Tibial artery (tissue), 4 donors: ENCODE data around the gene MIXL1.

ENCODE experiments used
- DNase-seq, 2 donors: peaks; one replicate each; pipeline ENCODE4 v3.0.0-alpha.2; 2019
- H3K27ac ChIP-seq, 2 donors: fragments of 200-600 bp; sonication (generic) in 1 of 2; 1 replicate in 1 of 2; 2 replicates in 1 of 2; pipeline ENCODE4 v1.5.1; 2018 to 2019; ENCODE audit warnings: mild to moderate bottlenecking in 1 of 2
- H3K27me3 ChIP-seq, 2 donors: fragments of 200-600 bp; sonication (generic) in 1 of 2; one replicate each; pipeline versions ENCODE4 v1.5.1 to v1.6.0; 2016 to 2019
- H3K36me3 ChIP-seq, 3 donors: fragments of 200-600 bp; sonication (generic) in 2 of 3; one replicate each; pipeline ENCODE4 v1.5.1; 2016 to 2019; ENCODE audit warnings: mild to moderate bottlenecking in 2 of 3
- H3K4me1 ChIP-seq, 4 donors: fragments of 200-600 bp; sonication (generic) in 2 of 4; 1 replicate in 3 of 4; 2 replicates in 1 of 4; pipeline ENCODE4 v1.5.1; 2016 to 2019
- H3K4me3 ChIP-seq, 2 donors: fragments of 200-600 bp; sonication (generic) in 1 of 2; 1 replicate in 1 of 2; 2 replicates in 1 of 2; pipeline ENCODE4 v1.5.1; 2018 to 2019; ENCODE audit warnings: mild to moderate bottlenecking in 2 of 2
- H3K9me3 ChIP-seq, 3 donors: fragments of 200-600 bp; sonication (generic) in 1 of 3; one replicate each; pipeline ENCODE4 v1.5.1; 2016 to 2019
- intact Hi-C: fragments of 100-400 bp; cut with DNase I; formaldehyde crosslinking; loops from one replicate; pipeline ENCODE4 v1.15.0; 2023; ENCODE audit warnings: low total_unique reads
- TF ChIP-seq, protein P1 (sequence below), 2 experiments: fragments of 200-600 bp in 1 of 2; fragments of 450-650 bp in 1 of 2; IDR thresholded peaks; one replicate each; pipeline ENCODE4 v1.5.1; 2017 to 2019; ENCODE audit warnings: antibody characterized with exemption in 2 of 2, mild to moderate bottlenecking in 1 of 2, moderate library complexity in 1 of 2

MIXL1 gene

DNA sequence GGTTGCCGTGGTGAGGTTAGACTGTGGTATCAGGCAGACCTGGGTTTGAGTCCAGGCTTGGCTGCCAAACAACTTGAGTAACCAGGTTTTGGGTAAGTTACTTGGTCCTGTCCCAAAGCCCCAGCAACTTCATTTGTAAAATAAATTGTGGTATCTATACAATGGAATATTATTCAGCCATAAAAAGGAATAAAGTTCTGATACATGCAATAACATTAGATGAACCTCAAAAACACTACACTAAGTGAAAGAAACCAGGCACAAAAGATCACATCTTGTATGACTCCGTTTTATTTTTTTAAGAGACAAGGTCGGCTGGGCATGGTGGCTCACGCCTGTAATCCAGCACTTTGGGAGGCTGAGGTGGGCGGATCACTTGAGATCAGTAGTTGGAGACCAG lies 16.4 kb upstream of the MIXL1 start:
- no peak overlapping the region for H3K27ac ChIP-seq
- DNase-seq, result no peak
- intact Hi-C loops, result no loop called here
- H3K4me1 ChIP-seq, result no peaks in the 10 kb centered on the region
- no peaks in the 10 kb centered on the region for H3K36me3 ChIP-seq
- H3K9me3 ChIP-seq, result no peaks in the 10 kb centered on the region
- TF ChIP-seq, protein P1, sequence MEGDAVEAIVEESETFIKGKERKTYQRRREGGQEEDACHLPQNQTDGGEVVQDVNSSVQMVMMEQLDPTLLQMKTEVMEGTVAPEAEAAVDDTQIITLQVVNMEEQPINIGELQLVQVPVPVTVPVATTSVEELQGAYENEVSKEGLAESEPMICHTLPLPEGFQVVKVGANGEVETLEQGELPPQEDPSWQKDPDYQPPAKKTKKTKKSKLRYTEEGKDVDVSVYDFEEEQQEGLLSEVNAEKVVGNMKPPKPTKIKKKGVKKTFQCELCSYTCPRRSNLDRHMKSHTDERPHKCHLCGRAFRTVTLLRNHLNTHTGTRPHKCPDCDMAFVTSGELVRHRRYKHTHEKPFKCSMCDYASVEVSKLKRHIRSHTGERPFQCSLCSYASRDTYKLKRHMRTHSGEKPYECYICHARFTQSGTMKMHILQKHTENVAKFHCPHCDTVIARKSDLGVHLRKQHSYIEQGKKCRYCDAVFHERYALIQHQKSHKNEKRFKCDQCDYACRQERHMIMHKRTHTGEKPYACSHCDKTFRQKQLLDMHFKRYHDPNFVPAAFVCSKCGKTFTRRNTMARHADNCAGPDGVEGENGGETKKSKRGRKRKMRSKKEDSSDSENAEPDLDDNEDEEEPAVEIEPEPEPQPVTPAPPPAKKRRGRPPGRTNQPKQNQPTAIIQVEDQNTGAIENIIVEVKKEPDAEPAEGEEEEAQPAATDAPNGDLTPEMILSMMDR (IDR thresholded peaks at IDR 0.05), result no peak
- no peak overlapping the region for H3K4me3 ChIP-seq
- H3K27me3 ChIP-seq, result no peaks in the 10 kb centered on the region

DNA sequence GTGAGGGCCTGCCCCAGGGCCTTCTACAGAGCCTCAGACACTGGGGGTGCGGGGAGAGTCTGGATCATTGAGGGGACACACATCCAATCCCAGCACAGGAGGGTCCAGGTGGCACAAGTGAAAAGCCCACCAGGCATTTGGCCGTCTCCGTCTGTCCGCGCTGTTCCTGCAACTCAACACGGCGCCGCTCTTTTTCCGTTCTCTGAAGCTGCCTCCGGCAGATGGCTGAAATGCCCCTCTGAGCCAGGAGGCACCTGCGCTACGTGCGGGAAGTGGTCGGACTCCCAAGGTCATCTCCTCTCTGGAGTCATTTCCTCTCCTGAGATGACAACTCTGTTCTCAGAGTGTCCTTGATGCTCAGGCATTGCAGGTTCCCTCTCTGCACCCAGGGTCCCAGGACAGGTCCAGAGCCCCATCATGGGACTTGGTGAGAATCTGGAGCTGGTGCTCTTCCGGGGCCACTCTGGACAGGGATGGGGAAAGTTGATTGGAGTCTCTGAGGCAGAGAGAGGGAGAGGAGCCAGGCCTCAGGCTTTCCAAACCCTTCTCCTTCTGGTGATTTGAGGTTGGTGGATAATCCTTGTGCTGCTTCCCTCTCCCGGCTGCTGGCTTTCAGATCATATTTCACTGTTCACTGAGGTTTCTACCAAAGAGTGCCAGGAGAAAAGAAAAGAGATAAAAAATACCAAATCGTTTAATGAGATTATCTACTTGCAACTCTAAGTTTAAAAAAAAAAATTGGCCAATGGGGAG lies 14.0 kb upstream of the MIXL1 start:
- H3K36me3 ChIP-seq, result no peaks in the 10 kb centered on the region
- H3K27ac ChIP-seq, result no peak overlapping the region
- intact Hi-C loops, result no loop called here
- TF ChIP-seq, protein P1 (IDR thresholded peaks at IDR 0.05), result no peak
- no peaks in the 10 kb centered on the region for H3K4me1 ChIP-seq
- no peak overlapping the region for H3K4me3 ChIP-seq
- H3K9me3 ChIP-seq, result no peaks in the 10 kb centered on the region
- H3K27me3 ChIP-seq, result no peaks in the 10 kb centered on the region
- no peak for DNase-seq

DNA sequence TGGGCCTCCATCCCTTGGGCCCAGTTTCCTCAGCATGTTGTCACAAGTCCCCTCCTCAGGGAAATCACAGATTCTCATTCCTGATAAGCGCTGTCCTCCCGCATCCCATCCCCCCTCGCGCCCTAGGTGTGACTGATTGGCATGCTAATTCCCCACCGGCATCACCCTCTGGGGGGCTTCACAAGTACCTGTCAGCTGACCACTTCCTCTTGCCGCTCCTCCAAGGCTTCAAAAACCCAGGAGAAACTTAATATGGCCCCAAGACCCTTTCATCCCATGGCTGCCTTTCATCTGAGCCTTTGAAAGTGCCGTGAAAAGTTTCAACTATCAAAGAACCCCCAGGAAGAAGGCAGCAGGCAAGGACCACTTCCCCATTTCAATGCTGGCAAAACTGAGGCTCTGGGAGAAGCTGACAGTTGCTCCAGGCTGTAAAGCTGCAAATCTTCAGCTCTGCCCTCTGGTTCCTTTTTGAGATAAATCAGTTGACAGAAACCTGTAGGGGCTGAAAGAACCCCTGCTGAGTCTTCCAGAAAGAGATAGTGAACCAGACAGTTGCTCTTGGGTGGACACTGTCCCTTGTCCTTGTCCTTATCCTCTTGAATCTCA lies 12.8 kb upstream of the MIXL1 start:
- Histone ChIP-seq H3K4me3 (no peak overlapping the region), H3K4me1 (no peaks in the 10 kb centered on the region), H3K9me3 (no peaks in the 10 kb centered on the region), H3K27me3 (no peaks in the 10 kb centered on the region), H3K36me3 (no peaks in the 10 kb centered on the region), H3K27ac (no peak overlapping the region)
- intact Hi-C loops, result no loop called here
- DNase-seq, result no peak
- TF ChIP-seq, protein P1 (IDR thresholded peaks at IDR 0.05), result no peak

DNA sequence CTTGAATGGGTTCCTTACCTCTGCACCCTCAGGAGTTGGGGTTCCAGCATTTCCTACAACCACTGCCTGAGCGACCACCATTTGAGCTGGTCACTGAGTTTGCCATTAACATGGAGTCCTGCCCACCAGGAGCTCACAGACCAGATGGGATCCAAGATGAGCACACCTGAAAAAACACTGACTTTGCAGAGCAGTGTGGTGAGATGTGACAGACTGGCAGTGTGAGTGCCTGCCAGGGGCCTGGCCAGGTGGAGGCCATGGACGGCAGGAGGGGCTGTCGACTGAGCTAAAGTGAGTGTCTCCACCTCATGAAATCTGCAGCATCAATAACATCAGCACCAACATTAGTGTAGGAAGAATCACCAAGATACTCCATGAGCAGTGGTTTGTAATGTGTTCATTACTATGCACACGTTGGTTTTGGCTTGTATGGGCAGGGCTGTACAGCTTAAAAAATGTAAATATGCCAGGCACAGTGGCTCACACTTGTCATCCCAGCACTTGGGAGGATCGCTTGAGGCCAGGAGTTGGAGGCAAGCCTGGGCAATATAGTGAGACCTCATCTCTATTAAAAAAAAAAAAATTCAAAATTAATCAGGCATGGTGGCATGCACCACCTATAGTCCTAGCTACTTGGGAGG lies 12.2 kb upstream of the MIXL1 start:
- Histone ChIP-seq H3K9me3 (no peaks in the 10 kb centered on the region), H3K4me1 (no peaks in the 10 kb centered on the region), H3K36me3 (no peaks in the 10 kb centered on the region), H3K27ac (no peak overlapping the region), H3K27me3 (no peaks in the 10 kb centered on the region), H3K4me3 (no peak overlapping the region)
- DNase-seq, result no peak
- TF ChIP-seq, protein P1 (IDR thresholded peaks at IDR 0.05), result no peak
- intact Hi-C loops, result no loop called here

DNA sequence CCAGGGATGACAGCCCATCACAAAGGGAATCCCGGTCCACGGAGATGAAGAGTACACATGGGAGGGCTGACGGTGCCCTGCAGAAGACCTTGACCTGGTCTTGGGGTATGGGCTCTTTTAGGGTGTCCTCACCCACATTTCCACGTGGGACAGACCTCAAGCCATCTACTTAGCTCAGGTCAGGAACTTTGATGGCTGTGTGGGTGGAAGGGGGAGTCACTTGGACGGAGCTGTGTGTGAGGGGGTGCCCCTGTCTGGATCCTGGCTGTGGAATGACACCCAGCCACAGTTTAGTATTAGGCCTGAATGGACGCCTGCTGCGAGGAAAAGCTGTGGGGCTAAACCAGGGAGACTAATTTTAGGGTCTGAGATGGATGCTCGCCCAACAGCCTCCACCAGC lies 10.9 kb upstream of the MIXL1 start:
- no peak overlapping the region for H3K4me3 ChIP-seq
- intact Hi-C loops, result no loop called here
- H3K36me3 ChIP-seq, result no peaks in the 10 kb centered on the region
- no peaks in the 10 kb centered on the region for H3K9me3 ChIP-seq
- no peaks in the 10 kb centered on the region for H3K4me1 ChIP-seq
- H3K27me3 ChIP-seq, result peaks cover 0 to 2% of the 10 kb centered on the region in 2 donors
- TF ChIP-seq, protein P1 (IDR thresholded peaks at IDR 0.05), result no peak
- H3K27ac ChIP-seq, result no peak overlapping the region
- no peak for DNase-seq
